Stimulated activated CD8-positive, alpha-beta memory T cell treated with anti-CD3 and anti-CD28 coated beads, Interleukin-15, amount 100 ng/mL, for 1 hour (primary cell): Measurements from ENCODE around the gene MYOCOS.
"Not testable (repeated sequence)": the region's sequence is repeated elsewhere in the genome, so short reads cannot be mapped to it uniquely, and the experiment has no call there.

ENCODE experiments used
- DNase-seq: peaks from one replicate; pipeline ENCODE4 v3.0.0-alpha.2; 2020; ENCODE audit warnings: low read depth

The MYOCOS gene

GRCh38 chr1:171622152-171622462, at the start of gene MYOCOS:
Gene MYOCOS (plus strand): TSS chr1:171622243. CDS start chr1:171623884, 1,641 bp downstream.
- no peak for DNase-seq

DNA sequence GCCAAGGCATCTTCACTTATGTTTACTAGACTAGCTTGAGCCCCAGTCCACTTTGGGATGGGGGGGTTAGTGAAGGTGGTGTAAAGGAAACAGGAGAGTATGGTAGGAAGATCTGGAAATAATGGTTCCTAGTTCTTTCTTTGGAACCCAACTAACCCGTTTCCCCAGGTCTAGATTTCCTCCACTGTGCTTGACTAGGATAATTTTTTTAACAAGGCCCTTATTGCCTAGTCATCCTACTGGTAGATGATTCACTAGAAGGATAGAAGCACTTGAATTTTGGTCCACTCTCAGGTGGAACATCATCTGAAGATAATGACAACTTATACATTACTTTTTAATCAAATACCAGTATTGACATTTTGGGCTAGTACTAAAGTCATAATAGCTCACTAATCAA, 45.9 kb upstream of the MYOCOS start:
- no peak for DNase-seq

DNA sequence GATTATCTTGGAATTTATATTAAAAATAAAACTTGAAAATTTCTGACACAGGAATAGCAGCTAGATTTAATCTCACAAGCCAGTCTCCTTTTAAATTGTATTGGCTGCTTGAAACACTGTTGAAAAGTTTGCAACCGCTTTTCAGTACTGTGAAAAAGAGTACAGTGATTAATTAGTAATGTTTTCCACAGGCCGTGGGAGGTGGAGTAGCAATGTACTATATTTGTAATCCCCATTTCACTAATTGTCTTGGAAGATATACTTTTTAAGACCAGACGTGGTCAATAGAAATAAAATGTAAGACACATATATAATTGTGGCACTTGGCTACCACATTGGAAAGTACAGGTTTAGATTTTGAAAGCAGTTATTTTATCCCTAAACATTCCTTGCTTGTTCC, 40.8 kb upstream of the MYOCOS start:
- no peak for DNase-seq

GRCh38 chr1:171581766-171582165, 40.3 kb upstream of the MYOCOS start:
- DNase-seq, result no peak

DNA sequence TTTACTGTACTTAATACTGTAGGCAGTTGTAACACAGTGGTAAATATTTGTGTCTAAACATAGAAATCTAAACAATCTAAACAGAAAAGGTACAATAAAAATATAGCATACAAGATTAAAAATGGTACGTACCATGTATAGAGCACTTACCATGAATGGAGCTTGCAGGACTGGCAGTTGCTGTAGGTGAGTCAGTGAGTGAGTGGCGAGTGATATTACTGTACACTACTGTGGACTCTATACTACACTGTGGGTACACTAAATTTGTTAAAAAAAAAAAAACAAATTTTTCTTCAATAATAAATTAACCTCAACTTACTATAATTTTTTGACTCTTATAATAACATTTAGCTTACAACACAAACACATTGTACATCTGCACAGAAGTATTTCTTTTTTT, 39.5 kb upstream of the MYOCOS start:
- DNase-seq, result no peak

DNA sequence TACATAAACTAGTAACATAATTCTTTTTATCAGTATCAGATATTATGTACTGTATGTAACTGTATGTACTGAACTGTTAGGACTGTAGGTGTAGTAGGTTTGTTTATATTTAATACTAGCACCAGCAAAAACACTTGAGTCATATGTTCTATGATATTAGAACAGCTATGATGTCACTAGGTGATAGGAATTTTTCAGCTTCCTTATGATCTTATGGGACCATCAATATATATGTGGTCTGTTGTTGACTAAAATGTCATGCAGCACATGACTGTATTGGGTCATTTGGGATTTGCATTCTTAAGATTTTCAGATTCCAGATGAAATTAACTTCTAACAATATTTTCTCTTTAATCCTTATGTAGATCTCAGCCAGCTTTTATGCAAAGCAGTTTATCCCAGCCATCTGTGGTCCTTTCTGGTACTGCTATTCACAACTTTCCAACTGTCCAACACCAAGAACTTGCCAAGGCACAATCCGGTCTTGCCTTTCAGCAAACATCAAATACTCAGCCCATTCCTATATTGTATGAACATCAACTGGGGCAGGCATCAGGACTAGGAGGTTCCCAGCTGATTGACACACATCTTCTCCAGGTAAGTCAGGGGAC, 38.3 kb upstream of the MYOCOS start:
- no peak for DNase-seq

DNA sequence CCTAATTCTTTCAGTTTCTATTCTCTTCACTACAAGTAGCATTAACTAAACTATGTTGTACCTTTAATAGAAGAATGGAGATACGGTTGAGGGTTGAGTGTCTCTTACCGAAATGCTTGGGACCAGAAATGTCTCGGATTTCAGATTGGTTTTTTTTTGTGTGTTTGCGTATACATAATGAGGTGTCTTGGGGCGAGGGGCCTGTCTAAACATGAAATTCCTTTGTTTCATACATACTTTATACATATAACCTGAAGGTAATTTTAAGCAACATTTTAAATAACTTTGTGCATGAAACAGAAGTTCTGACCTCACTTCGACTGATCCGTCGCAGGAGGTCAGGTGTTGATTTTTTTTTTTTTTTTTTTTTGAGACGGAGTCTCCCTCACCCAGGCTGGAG, 36.3 kb upstream of the MYOCOS start:
- DNase-seq, result no peak

DNA sequence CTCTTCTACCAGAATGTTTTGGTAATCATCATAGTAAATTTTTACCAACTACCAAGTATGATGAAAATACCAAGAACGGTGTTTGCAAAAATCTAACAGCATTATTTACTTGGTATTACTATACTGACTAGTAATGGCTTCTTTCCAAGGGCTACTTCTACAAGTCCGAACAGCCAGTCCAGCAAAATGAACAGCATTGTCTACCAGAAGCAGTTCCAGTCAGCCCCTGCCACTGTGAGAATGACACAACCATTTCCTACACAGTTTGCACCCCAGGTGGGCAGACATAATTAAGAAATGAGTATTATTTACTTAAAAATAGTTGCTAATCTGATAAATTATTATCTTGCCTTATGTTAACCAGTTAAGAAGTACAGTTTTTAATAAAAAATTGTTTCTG, 33.8 kb upstream of the MYOCOS start:
- no peak for DNase-seq

DNA sequence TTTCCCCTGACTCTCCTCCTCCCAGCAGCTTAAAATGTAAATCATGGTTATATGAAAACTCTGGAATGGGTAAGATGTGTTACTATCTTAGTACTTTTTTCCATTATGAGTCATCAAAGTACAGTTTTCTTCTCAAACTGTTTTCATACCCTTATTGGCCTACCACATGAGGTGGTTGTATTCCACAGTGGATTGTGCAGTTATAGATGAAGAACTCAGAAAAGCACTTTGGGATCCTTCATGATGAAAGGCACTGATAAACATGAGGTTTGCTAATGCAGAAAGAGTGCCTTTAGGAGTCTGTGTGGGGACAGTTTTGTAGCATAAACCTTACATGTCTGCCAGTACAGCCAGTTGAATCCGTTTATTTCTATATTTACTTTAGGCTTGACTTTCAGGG, 32.0 kb upstream of the MYOCOS start:
- no peak for DNase-seq

DNA sequence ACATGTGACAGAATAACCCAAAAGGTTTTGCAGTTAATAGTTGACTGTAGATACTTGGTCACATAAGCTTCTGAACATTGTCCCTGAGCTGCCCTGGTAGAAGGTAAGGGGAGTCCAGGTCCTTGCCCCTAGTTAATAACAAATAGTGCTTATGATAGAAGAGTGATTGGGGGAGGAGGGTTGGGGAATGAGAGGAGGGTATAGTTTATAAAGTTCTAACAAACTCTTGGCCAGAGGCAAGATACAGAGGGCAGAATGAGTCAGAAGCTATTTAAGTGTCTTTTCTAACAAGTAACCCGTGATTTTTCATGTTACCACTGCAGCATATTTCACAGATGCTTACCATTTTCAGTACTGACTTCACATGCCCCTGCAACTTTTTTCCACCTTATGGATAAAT, 26.7 kb upstream of the MYOCOS start:
- no peak for DNase-seq

DNA sequence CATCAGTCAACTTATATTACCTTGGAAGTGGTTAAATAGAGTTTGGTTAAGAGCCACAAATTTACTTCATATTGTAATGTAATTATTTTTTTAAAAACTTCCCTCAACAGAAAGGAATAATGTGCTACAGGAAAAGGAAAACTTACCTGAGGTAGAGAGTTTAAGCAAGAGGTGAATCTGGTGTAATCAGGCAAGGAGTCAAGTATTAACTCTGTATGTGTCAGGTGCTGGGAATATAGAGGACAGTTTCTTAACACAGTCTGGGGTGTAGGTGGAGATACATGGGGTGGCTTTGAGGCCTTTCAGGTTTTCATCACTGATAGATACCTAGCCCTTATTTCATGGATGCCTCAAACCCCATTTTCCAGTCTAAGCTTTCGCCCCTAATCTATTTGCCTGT, 25.9 kb upstream of the MYOCOS start:
- DNase-seq, result no peak

- no peak for DNase-seq
These were observed 25.3 kb upstream of the MYOCOS start for GRCh38 chr1:171596705-171597104.

DNA sequence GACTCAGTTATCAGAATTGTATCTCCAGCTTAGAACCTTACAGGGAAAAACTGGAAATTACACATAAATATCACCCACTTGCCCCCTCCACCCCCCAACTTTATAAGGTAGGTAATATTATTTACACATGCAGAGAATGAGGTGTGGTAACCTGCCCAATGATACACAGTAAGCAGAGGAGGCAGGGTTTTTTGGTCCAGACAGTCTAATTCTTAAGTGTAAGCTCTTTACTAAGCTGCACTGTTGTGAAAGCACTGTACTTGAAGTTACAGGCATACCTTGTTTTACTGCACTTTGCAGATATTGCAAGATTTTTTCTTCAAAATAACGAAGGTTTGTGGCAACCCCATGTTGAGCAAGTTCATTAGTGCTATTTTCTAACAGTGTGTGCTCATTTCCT, 24.8 kb upstream of the MYOCOS start:
- no peak for DNase-seq

DNA sequence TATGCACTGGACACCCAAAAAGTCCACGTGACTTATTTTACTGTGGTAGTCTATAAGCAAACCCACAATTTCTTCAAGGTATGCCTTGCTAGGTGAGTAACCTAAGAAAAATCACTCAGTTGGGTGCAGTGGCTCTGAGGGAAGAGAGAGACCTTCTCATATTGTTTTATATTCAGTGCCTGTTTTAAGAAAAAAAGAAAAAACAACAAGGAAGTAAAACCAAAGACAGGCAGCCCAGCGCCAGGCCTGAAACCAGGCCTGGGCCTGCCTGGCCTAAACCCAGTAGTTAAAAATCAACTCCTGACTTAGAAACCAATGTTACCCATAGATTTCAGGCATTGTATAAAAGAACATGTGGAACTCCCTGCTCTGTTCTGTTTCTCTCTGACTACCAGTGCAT, 21.7 kb upstream of the MYOCOS start:
- not testable (repeated sequence) for DNase-seq

DNA sequence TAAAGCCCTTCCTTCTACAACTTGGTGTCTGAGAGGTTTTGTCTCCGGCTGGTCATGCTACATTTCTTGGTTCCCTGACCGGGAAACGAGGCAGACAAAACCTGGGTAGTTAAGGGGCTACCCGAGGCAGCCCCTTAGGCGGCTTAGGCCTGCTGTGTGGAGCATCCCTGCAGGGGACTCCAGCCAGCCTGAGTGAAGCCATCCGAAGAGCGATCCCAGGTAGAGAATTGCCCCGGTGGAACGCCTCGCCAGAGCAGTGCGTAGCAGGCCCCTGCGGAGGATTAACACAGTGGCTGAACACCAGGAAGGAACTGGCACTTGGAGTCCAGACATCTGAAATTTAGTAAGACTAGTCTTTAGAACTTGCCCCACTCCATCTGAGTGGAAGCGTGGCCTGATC, 21.2 kb upstream of the MYOCOS start:
- DNase-seq, result no peak

DNA sequence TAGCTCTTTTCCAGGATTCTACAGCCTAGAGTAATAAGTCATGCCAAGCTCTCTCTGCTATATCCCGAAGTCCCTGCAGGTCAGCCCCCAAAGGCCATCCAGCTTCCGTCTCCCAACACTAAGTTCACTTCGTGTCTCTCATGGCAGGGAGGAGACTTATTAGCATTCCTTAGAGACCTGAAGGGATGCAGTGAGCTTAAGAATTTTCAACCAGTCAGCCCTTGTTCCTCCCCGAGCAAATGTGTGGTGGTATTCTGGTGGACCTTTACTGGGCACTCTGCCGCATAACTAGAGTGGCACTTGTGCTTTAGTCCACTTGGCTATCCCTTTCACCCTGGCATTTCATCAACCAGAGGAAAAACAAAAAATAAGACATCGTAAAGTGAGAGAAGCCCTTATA, 19.0 kb upstream of the MYOCOS start:
- not testable (repeated sequence) for DNase-seq

- no peak for DNase-seq
These were observed 15.6 kb upstream of the MYOCOS start for GRCh38 chr1:171606402-171606941.

DNA sequence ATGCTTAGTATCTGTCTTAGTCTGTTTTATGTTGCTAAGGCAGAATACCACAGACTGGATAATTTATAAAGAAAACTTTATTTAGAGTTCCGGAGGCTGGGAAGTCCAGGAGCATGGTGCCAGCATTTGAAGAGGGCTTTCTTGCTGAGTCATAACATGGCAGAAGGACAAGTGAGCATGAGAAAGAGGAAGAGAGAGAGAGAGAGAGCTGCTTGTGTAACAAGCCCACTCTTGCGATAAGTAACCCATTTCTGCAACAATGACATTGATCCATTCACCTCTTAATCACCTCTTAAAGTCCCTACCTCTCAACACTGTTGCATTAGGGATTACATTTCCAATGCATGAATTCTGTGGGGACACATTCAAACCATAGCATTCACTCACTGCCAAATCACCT, 11.7 kb upstream of the MYOCOS start:
- no peak for DNase-seq

DNA sequence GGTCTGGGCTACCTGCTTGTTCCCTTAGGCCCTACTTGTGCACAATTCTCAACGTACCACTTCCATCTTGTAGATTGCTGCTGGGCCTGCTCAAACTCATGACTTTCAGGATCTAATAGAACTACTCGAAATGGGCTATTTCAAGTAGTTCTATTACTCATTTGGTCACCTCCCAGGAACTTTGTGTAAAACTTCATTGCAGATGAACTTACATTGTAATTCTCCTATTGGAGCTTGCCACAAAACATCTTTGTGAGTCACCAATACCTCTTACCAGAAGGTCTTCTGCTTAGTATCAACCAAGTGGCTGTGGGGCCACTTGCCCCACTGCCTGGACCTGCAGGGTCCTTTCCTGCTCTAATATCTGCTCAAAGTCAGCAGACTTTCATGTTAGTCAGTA, 10.7 kb upstream of the MYOCOS start:
- DNase-seq, result no peak

GRCh38 chr1:171613282-171613681, 8.8 kb upstream of the MYOCOS start:
- no peak for DNase-seq

DNA sequence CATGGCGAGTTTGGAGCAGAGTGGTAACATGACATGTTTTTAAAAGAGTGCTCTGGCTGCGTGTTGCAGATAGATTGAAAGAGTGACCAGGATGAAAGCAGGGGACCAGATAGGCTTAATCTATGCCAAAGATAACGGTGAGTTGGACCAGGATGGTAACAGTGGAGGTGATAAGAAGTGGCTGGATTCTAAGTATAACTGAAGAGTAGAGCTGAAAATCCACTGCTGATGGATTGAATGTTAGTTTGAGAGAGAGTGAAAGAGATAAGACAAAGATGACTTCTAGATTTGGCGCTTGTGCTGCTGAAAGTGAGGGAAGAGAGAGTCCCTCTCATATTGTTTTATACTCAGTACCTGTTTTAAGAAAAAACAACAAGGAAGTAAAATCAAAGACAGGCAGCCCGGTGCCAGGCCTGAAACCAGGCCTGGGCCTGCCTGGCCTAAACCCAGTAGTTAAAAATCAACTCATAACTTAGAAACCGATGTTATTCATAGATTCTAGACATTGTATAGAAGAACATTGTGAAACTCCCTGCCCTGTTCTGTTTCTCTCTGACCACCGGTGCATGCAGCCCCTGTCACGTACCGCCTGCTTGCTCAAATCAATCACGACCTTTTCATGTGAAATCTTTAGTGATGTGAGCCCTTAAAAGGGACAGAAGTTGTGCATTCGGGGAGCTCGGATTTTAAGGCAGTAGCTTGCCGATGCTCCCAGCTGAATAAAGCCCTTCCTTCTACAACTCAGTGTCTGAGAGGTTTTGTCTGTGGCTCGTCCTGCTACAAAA, 6.7 kb upstream of the MYOCOS start:
- DNase-seq, result not testable (repeated sequence)

GRCh38 chr1:171616586-171616985, 5.5 kb upstream of the MYOCOS start:
- no peak for DNase-seq

GRCh38 chr1:171623651-171624331, 1.7 kb downstream of the MYOCOS start:
- DNase-seq, result no peak
